Inferior parietal cortex (tissue), 1 donor: Measurements from ENCODE around the gene NPFF.

Experiments
- DNase-seq: peaks from one replicate; pipeline ENCODE4 v3.0.0-alpha.2; 2016; ENCODE audit errors: extremely low spot score

NPFF gene

GRCh38 chr12:53514628-53515290, 7.5 kb upstream of the NPFF start:
- DNase-seq, result no peak

GRCh38 chr12:53513712-53514410, 6.6 kb upstream of the NPFF start:
- DNase-seq, result no peak

GRCh38 chr12:53510181-53510812, 3.0 kb upstream of the NPFF start:
- no peak for DNase-seq

- DNase-seq, result peak; percentile 94
Observed at GRCh38 chr12:53508534-53509170, 1.4 kb upstream of the NPFF start.

GRCh38 chr12:53507603-53507885, 260 bp upstream of the NPFF start:
- no peak for DNase-seq

- no peak for DNase-seq
Observed at GRCh38 chr12:53506450-53506785, 866 bp downstream of the NPFF start.

- no peak for DNase-seq
Observed at GRCh38 chr12:53505555-53506449, 1.5 kb downstream of the NPFF start.

GRCh38 chr12:53505086-53505485, 2.2 kb downstream of the NPFF start:
- DNase-seq, result no peak

GRCh38 chr12:53504004-53504920, 3.0 kb downstream of the NPFF start:
- DNase-seq, result no peak

GRCh38 chr12:53502983-53503728, 4.1 kb downstream of the NPFF start:
- DNase-seq, result no peak

GRCh38 chr12:53502331-53502730, 5.0 kb downstream of the NPFF start:
- DNase-seq, result no peak

- DNase-seq, result no peak
Observed at GRCh38 chr12:53501615-53502181, 5.6 kb downstream of the NPFF start.

- peak; percentile 99 for DNase-seq
Observed at GRCh38 chr12:53500776-53501614, 6.3 kb downstream of the NPFF start, which contains the start of gene TARBP2. TSS of gene TARBP2 (plus strand) at chr12:53501283. CDS start at chr12:53501409, 126 bp downstream.

GRCh38 chr12:53500142-53500775, 7.0 kb downstream of the NPFF start:
- DNase-seq, result no peak

- DNase-seq, result peak; percentile 55
Observed at GRCh38 chr12:53499266-53500141, 7.8 kb downstream of the NPFF start, which contains the start of gene MAP3K12. TSS of gene MAP3K12 (minus strand) at chr12:53499458. CDS start at chr12:53487391, 12,067 bp downstream.

GRCh38 chr12:53498235-53498630, 9.1 kb downstream of the NPFF start:
- DNase-seq, result no peak

GRCh38 chr12:53497461-53497860, 9.8 kb downstream of the NPFF start:
- no peak for DNase-seq
